GM12873 (cell line): ENCODE data around the gene TESK2.

Experiments
- TF ChIP-seq, protein P1 (sequence below): IDR thresholded peaks from 2 replicates; pipeline ENCODE4 v1.5.1; 2012; ENCODE audit warnings: low read depth, mild to moderate bottlenecking, moderate library complexity, low read length, control low read depth; ENCODE audit not compliant: insufficient read depth; ENCODE audit errors: missing control alignments

The TESK2 gene

DNA sequence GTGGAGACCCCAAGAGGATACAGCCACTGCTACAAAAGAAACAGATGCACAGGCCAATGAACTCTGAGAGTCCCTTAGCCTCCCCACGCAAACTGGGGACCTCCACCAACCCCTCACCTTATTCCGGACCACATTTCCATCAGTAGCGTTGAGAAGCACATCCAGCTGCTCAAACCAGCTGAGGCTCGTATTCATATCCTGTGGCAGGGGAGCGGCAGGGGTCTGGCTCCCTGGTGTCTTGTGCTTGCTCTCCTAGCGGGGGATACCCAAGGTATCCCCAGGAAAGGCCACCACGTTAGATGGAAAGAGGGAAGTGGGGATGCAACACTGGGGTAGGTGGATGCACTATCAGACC lies 8.4 kb upstream of the TESK2 start:
- TF ChIP-seq, protein P1, sequence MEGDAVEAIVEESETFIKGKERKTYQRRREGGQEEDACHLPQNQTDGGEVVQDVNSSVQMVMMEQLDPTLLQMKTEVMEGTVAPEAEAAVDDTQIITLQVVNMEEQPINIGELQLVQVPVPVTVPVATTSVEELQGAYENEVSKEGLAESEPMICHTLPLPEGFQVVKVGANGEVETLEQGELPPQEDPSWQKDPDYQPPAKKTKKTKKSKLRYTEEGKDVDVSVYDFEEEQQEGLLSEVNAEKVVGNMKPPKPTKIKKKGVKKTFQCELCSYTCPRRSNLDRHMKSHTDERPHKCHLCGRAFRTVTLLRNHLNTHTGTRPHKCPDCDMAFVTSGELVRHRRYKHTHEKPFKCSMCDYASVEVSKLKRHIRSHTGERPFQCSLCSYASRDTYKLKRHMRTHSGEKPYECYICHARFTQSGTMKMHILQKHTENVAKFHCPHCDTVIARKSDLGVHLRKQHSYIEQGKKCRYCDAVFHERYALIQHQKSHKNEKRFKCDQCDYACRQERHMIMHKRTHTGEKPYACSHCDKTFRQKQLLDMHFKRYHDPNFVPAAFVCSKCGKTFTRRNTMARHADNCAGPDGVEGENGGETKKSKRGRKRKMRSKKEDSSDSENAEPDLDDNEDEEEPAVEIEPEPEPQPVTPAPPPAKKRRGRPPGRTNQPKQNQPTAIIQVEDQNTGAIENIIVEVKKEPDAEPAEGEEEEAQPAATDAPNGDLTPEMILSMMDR, result peak; percentile 20

DNA sequence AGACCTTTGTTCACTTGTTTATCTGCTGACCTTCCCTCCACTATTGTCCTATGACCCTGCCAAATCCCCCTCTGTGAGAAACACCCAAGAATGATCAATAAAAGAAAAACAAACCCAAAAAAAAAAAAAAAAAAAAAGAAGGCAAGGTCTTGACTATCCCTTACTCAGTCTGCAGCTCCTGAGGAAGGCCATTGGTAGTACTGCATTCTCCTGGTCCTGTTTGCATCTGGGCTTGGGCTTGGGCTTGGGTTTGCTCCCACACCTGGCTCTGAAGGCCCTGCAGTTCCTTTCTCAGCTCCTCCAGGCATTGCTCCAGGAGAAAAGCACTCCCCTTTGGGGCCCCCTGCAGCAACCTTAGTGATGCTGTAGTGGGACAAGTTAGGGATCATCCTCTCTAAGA lies 7.3 kb upstream of the TESK2 start:
- TF ChIP-seq, protein P1, result no peak

DNA sequence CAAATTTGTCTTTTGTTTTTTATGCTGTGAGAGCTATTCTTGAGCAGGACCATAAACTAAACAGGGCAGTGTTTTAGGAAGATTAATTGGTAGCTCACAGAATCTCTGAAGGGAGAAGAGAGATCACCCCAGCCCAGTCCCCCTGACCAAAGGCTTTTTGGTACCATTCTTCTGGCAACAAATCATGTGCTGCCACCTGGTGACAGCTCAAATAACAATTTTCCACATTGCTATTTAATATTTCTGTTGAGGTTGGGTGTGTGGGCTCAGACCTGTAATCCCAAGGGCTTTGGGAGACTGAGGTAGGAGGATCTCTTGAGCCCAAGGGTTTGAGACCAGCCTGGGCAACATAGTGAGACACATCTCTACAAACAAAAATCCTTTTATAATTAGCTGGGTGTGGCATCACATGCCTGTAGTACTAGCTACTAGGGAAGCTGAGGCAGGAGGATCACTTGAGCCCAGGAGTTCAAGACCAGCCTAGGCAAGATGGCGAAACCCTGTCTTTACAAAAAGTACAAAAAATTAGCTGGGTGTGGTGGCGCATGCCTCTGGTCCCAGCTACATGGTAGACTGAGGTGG lies 2.2 kb upstream of the TESK2 start:
- TF ChIP-seq, protein P1, result peak; percentile 60

DNA sequence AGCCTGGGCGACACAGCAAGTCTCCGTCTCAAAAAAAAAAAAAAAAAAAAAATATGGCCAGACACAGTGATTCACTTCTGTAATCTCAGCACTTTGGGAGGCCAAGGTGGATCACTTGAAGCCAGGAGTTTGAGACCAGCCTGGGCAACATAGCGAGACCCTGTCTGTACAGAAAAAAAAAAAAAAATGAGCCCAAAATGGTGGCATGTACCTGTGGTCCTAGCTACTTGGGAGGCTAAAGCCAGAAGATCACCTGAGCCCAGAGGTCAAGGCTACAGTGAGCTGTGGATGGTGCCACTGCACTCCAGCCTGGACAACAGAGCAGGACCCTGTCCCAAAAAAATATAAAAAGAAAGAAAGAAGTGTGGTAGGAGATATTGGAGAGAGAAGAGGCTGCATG lies 1.7 kb upstream of the TESK2 start:
- TF ChIP-seq, protein P1, result no peak

DNA sequence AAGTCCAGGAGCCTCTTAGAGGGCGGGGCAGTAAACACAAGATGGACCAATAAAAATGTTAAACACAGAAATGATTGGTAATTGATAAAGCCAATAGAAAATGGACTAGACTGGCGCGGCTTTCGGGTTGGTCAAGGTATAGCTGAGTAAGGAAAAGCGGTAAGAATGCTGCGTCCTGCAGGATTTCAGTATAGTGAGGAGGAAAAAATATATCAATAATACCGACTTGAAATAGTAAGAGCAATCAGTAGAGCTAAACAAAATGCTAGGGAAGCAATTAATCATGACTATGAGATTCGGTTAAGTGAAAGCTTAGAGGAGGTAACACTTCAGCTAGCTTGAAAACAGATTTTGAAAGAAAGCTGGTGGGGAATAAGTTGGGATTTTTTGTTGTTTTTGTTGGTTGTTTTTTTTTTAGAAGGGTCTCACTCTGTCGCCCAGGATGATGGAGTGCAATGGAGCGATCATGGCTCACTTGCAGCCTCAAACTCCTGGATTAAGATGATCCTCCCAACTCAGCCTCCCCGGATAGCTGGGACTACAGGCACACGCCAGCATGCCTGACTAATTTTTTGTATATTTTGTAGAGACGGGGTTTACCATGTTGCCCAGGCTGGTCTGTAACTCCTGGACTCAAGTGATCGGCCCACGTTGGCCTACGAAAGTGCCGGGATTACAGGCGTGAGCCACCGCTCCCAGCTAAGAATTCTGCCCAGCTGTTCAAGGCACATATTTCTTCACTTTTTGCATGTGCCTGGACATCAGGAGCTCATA lies 711 bp upstream of the TESK2 start:
- TF ChIP-seq, protein P1, result no peak

DNA sequence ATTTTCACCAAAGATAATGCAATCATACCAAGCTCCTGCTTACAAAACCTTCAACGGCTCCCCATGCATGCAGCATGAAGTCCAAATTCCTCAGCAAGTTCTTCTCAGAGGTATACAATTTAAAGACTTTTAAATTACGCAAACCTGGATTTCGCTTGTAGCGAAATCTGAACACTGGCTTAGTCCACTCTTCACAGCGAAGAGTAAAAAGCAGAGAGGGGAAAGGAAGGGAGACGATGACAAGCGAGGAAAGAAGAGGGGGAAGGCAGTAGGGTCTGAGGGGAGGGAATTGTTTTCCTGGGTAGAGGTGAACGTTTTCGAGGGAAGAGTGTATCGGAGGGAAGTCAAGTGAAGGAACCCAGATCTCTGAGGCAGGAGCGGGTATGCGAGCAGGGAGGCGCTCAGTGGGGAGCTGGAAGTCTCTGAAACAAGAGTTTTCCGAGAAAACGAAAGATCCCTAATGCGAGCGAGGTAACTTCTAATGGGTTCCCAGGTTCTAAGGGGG lies 790 bp downstream of the TESK2 start:
- TF ChIP-seq, protein P1, result no peak

DNA sequence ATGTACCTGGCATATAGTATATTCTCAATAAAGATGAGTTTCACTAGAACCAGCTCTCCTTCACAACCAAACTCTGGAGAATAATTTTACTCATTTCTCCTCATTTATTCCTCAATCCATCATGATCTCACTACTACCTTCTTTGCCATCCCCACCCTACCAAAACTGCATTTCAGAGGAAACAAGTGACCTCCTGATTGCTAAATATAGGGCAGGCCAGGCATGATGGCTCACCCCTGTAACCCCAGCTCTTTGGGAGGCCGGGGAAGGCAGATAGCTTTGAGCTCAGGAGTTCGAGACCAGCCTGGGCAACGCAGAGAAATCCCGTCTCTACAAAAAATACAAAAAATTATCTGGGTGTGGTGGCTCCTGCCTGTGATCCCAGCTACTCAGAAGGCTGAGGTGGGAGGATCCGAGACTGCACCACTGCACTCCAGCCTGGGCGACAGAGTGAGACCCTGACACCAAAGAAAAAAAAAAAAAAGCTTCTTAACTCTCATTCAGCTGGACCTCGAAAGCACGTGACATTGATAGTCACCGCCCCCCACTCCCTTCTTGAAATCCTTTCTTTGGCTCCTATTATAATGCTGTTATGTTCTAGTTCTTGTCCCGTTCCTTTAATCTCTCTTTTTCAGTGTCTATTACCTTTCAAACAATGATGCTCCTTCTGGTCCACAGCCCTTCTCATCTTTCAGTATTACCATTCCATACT lies 2.1 kb downstream of the TESK2 start:
- TF ChIP-seq, protein P1, result no peak
